Progenitor cell of endocrine pancreas (in vitro differentiated cells): Measurements from ENCODE around the gene PRKN. TPM values are rescaled to one million over a fixed set of nuclear protein-coding genes. Genes with fewer than 3 reads are reported as not detected.

Experiments used
- DNase-seq: peaks from one replicate; pipeline ENCODE4 v3.0.0; 2021; ENCODE audit warnings: low spot score; ENCODE audit not compliant: unreplicated experiment
- H3K27ac Mint-ChIP-seq: 2 replicates; pipeline ENCODE4 v1.8.0; 2021; ENCODE audit warnings: mild to moderate bottlenecking, moderate library complexity, mixed read lengths
- H3K27me3 Mint-ChIP-seq: 2 replicates; pipeline ENCODE4 v1.8.0; 2021; ENCODE audit warnings: mixed read lengths
- H3K36me3 Mint-ChIP-seq: 2 replicates; pipeline ENCODE4 v1.8.0; 2022; ENCODE audit warnings: mixed read lengths; ENCODE audit not compliant: insufficient read depth
- H3K4me1 Mint-ChIP-seq: 2 replicates; pipeline ENCODE4 v1.8.0; 2021; ENCODE audit warnings: low read depth, mixed read lengths
- H3K4me3 Mint-ChIP-seq: 2 replicates; pipeline ENCODE4 v1.8.0; 2021; ENCODE audit warnings: low read depth, mild to moderate bottlenecking, moderate library complexity, mixed read lengths
- H3K9me3 Mint-ChIP-seq: 2 replicates; pipeline ENCODE4 v1.8.0; 2021; ENCODE audit warnings: low read depth, mixed read lengths
- CTCF ChIP-seq: fragments of 200-600 bp; sonication (generic); IDR thresholded peaks from one replicate; pipeline ENCODE4 v1.5.0; 2021; ENCODE audit warnings: antibody characterized with exemption, mild to moderate bottlenecking; ENCODE audit not compliant: unreplicated experiment
- total RNA-seq: library from RNA; stranded (reverse); gene quantifications from 2 replicates; pipeline ENCODE4 v1.2.1, GENCODE V29; 2021

PRKN gene
- total RNA-seq, 1 donor from 2014 or later = 4.6 TPM

DNA sequence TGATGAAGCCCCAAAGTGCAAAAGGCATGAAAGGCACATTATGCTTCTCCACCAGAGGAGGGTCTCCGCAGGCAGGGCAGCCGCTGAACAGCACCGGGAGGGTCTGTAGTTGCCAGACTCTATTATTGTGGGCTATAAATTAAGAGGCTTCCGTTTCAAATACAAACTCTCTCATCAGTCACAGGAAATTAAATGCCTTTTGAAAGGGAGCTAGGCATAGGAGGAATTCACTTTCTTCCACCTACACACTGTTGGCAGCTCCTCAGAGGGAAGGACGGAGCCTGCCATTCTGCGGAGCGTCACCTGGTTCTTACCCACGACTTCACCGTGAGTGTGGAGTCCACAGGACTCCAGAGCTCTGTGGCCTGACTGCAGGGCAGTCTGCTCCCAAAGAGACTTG is 1312.9 kb downstream of the PRKN start:
- peaks cover 2% of the 10 kb centered on the region for H3K4me1 Mint-ChIP-seq
- peaks cover 16% of the 10 kb centered on the region for H3K27me3 Mint-ChIP-seq
- H3K36me3 Mint-ChIP-seq = no peaks in the 10 kb centered on the region
- H3K9me3 Mint-ChIP-seq = no peaks in the 10 kb centered on the region
- no peak for DNase-seq
- no peak overlapping the region for H3K27ac Mint-ChIP-seq
- no peak for TF ChIP-seq CTCF
- no peak overlapping the region for H3K4me3 Mint-ChIP-seq

DNA sequence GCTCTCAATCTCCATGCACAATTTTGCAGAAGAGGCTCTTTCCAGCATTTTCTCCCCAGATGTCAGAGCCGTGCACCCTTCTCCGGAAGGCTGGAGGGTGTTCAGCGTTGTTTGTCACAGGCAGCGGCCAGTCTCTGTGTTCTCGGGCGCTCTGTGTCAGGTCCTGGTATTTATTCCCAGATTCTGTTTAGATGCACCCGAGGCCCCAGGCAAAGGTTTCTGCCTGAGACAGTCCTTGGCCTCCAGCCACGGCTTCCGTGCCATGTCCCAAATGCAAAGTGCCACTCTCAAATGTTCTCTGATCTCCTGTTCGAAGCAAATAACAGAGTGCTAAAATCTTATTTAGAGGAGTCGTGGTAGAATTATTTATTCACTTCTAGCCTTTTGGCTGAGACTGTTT is 1313.4 kb downstream of the PRKN start:
- TF ChIP-seq CTCF = no peak
- no peaks in the 10 kb centered on the region for H3K36me3 Mint-ChIP-seq
- no peak for DNase-seq
- H3K4me3 Mint-ChIP-seq = no peak overlapping the region
- peaks cover 16% of the 10 kb centered on the region for H3K27me3 Mint-ChIP-seq
- H3K4me1 Mint-ChIP-seq = peaks cover 2% of the 10 kb centered on the region
- H3K27ac Mint-ChIP-seq = no peak overlapping the region
- H3K9me3 Mint-ChIP-seq = no peaks in the 10 kb centered on the region

DNA sequence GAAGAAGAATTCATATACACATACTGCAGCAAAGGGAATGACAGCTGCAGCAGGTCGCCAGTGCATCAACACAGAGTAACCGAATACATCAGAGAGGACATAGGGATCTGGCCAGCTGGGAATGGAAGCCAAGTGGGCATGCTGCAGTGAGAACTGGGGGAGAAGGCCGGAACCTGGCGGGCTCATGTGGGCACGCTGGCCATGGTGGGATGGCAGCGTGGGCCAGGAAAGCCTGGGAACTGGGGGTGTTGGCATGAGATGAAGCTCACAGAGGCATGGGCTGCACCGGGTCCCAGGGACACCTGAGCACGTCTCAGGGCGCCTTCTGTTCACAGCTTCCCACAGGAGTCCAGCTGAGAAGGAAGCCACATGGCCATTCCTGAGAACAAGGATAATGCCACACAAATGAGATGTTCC is 1314.2 kb downstream of the PRKN start:
- no peak for TF ChIP-seq CTCF
- Mint-ChIP-seq H3K9me3 (no peaks in the 10 kb centered on the region), H3K27me3 (peaks cover 16% of the 10 kb centered on the region), H3K36me3 (no peaks in the 10 kb centered on the region), H3K4me3 (no peak overlapping the region), H3K27ac (no peak overlapping the region), H3K4me1 (peaks cover 2% of the 10 kb centered on the region)
- no peak for DNase-seq

DNA sequence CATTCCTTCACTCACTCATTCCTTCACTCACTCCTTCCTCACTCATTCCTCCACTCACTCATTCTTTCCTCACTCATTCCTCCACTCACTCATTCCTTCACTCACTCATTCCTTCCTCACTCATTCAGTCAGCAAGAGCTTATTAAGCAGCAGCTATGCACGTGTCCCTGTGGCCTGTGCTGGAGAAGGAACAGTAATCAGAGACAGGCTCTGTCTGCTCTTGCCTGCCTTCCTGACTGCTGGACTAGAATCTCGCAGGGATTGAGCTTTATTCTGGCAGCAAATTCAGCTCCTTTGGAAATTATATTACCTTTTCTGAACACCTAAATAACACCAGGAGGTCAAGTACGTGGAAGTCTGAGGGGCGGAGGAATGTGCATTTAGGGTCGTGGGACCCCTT is 1314.8 kb downstream of the PRKN start:
- DNase-seq = no peak
- Mint-ChIP-seq H3K36me3 (no peaks in the 10 kb centered on the region), H3K9me3 (no peaks in the 10 kb centered on the region), H3K27me3 (peaks cover 16% of the 10 kb centered on the region), H3K27ac (no peak overlapping the region), H3K4me1 (peaks cover 4% of the 10 kb centered on the region), H3K4me3 (no peak overlapping the region)
- TF ChIP-seq CTCF = no peak

- no peak for TF ChIP-seq CTCF
- H3K27ac Mint-ChIP-seq = no peak overlapping the region
- peaks cover 12% of the 10 kb centered on the region for H3K27me3 Mint-ChIP-seq
- no peak for DNase-seq
- no peaks in the 10 kb centered on the region for H3K36me3 Mint-ChIP-seq
- H3K4me3 Mint-ChIP-seq = no peak overlapping the region
- peaks cover 12% of the 10 kb centered on the region for H3K4me1 Mint-ChIP-seq
- no peaks in the 10 kb centered on the region for H3K9me3 Mint-ChIP-seq
Observed at GRCh38 chr6:161411265-161411944, 1316.2 kb downstream of the PRKN start.
